HepG2 (cell line): ENCODE results near the gene AHSG. TPM values are rescaled to one million over a fixed set of nuclear protein-coding genes. Genes with fewer than 3 reads are reported as not detected.
A peak's percentile ranks its signal among the peaks of the same experiment; 100 is the strongest.

Experiments
- CCDC6 ChIP-seq: sonication (generic); formaldehyde crosslinking; IDR thresholded peaks from 2 replicates; pipeline ENCODE4 v1.8.1; 2022; ENCODE audit warnings: mild to moderate bottlenecking, missing genetic modification reagents, moderate library complexity
- EZH2 ChIP-seq: conservative IDR thresholded peaks from 2 replicates; pipeline ENCODE4 v1.6.1; 2012; ENCODE audit warnings: mild to moderate bottlenecking, low read depth, low read length, moderate library complexity
- ISX ChIP-seq: sonication (generic); formaldehyde crosslinking; conservative IDR thresholded peaks from 2 replicates; pipeline ENCODE4 v1.5.0; 2020; ENCODE audit warnings: missing genetic modification reagents
- PRMT3 ChIP-seq: sonication (generic); formaldehyde crosslinking; IDR thresholded peaks from 2 replicates; pipeline ENCODE4 v1.8.1; 2022; ENCODE audit warnings: low read depth, mild to moderate bottlenecking, moderate library complexity, missing genetic modification reagents, borderline replicate concordance
- RFX1 ChIP-seq: fragments of 450-650 bp; IDR thresholded peaks from 2 replicates; pipeline ENCODE4 v1.6.1; 2017
- SP140L ChIP-seq: sonication (generic); formaldehyde crosslinking; IDR thresholded peaks from 2 replicates; pipeline ENCODE4 v1.4.0; 2020; ENCODE audit warnings: missing genetic modification reagents, borderline replicate concordance
- TRIM24 ChIP-seq: sonication (generic); formaldehyde crosslinking; IDR thresholded peaks from 2 replicates; pipeline ENCODE4 v1.8.0; 2022; ENCODE audit warnings: mild to moderate bottlenecking, missing genetic modification reagents
- YEATS2 ChIP-seq: sonication (generic); formaldehyde crosslinking; IDR thresholded peaks from 2 replicates; pipeline ENCODE4 v1.4.0; 2020; ENCODE audit warnings: missing genetic modification reagents, borderline replicate concordance
- ZMYM4 ChIP-seq: sonication (generic); formaldehyde crosslinking; IDR thresholded peaks from 2 replicates; pipeline ENCODE4 v1.8.1; 2023; ENCODE audit warnings: mild to moderate bottlenecking, missing genetic modification reagents
- ZNF331 ChIP-seq: sonication (generic); formaldehyde crosslinking; IDR thresholded peaks from 2 replicates; pipeline ENCODE4 v1.4.0; 2020; ENCODE audit warnings: missing genetic modification reagents
- ZNF468 ChIP-seq: sonication (generic); formaldehyde crosslinking; IDR thresholded peaks from 2 replicates; pipeline ENCODE4 v1.8.0; 2022; ENCODE audit warnings: mild to moderate bottlenecking, moderate library complexity, missing genetic modification reagents
- ZNF557 ChIP-seq: sonication (generic); formaldehyde crosslinking; IDR thresholded peaks from 2 replicates; pipeline ENCODE4 v1.4.0; 2020; ENCODE audit warnings: missing genetic modification reagents
- ZNF577 ChIP-seq: sonication (generic); formaldehyde crosslinking; IDR thresholded peaks from 2 replicates; pipeline ENCODE4 v1.4.0; 2020; ENCODE audit warnings: mild to moderate bottlenecking, low read depth, missing genetic modification reagents, borderline replicate concordance
- ZNF709 ChIP-seq: sonication (generic); formaldehyde crosslinking; IDR thresholded peaks from 2 replicates; pipeline ENCODE4 v1.5.0; 2020; ENCODE audit warnings: mild to moderate bottlenecking, missing genetic modification reagents
- ZNF772 ChIP-seq: sonication (generic); formaldehyde crosslinking; IDR thresholded peaks from 2 replicates; pipeline ENCODE4 v1.5.0; 2020; ENCODE audit warnings: mild to moderate bottlenecking, missing genetic modification reagents
- polyA plus RNA-seq, 8 experiments: library from polyadenylated mRNA; depleted of rRNA in 3 of 8; stranded (reverse) in 7 of 8; unstranded in 1 of 8; fragments of >200 nt; fragmentation: Illumina TruSeq in 4 of 8; extraction: Trizol in 4 of 8; gene quantifications; 2 replicates each; pipeline versions ENCODE4 v1.2.1 to v1.2.3, GENCODE V29; 2011 to 2016; ENCODE audit warnings: low read depth in 4 of 8, missing spikeins in 1 of 8, mixed read lengths in 1 of 8; ENCODE audit not compliant: insufficient read depth in 1 of 8
- total RNA-seq, 5 experiments: library from RNA; depleted of rRNA; stranded (reverse); fragments of >200 nt; fragmentation: Illumina TruSeq; extraction: Trizol; gene quantifications; 2 replicates each; pipeline ENCODE4 v1.2.3, GENCODE V29; 2016; ENCODE audit warnings: low read depth in 1 of 5
- TF ChIP-seq, protein P1 (sequence below): sonication (generic); formaldehyde crosslinking; IDR thresholded peaks from 2 replicates; pipeline ENCODE4 v1.5.1; 2020; ENCODE audit warnings: mild to moderate bottlenecking, missing genetic modification reagents
- TF ChIP-seq, protein P2 (sequence below): sonication (generic); formaldehyde crosslinking; IDR thresholded peaks from 2 replicates; pipeline ENCODE4 v1.4.0; 2020; ENCODE audit warnings: low read depth, mild to moderate bottlenecking, missing genetic modification reagents
- TF ChIP-seq, protein P3 (sequence below): IDR thresholded peaks from 2 replicates; pipeline ENCODE4 v1.6.1; 2016; ENCODE audit warnings: missing biosample characterization, missing genetic modification reagents, low read depth
- TF ChIP-seq, protein P4 (sequence below): sonication (generic); formaldehyde crosslinking; IDR thresholded peaks from 2 replicates; pipeline ENCODE4 v1.4.0; 2020; ENCODE audit warnings: missing genetic modification reagents
- TF ChIP-seq, protein P5 (sequence below): sonication (generic); formaldehyde crosslinking; IDR thresholded peaks from 2 replicates; pipeline ENCODE4 v1.4.0; 2020; ENCODE audit warnings: missing genetic modification reagents, borderline replicate concordance

Gene AHSG
- total and polyA plus RNA-seq, 2 of the 13 experiments (the other 11 are each of a cell fraction or from before 2014, with no cell fraction given) = 2,043 to 19,152 TPM

DNA sequence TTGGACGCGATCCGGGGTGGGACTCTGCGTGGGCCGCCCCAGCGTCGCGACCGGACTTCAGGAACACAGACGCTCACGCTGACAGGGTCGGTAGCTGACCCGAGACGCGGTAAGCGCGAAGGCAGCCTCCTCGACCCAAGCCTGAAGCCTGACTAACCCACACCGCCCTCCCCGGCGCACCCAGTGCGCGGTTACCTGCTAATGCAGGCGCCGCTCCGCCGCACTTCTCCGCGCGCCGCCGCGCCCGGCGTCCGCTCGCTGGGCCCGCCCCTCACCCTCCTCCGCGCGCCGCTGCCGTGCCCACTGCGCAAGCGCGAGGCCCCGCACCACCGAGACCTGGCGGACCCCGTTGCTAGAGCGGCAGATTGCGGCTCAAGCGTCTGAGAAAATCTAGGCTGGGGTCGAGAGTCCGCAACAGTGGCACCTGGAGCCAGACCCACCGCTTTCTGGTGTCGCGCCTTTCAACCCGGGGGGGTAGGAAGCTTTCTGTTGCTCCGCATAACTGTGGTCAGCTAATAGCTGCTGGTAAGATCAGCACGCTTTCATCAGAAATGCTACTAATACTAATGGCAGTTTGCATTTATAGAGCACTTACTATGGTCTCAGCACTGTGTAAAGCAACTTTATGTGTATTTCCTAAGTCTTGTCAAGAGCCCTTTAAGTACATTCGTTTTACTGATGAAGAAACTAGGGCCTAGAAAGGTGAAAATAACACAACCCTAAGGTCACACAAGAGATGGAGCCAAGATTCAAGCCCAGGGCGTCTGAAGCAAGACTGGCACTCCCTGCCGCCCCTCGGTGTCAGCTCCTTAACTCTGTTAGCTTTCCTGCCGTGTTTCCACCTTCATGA is 45.6 kb upstream of the AHSG start, which contains the start of gene TBCCD1 (continued):
- TF ChIP-seq, protein P1, sequence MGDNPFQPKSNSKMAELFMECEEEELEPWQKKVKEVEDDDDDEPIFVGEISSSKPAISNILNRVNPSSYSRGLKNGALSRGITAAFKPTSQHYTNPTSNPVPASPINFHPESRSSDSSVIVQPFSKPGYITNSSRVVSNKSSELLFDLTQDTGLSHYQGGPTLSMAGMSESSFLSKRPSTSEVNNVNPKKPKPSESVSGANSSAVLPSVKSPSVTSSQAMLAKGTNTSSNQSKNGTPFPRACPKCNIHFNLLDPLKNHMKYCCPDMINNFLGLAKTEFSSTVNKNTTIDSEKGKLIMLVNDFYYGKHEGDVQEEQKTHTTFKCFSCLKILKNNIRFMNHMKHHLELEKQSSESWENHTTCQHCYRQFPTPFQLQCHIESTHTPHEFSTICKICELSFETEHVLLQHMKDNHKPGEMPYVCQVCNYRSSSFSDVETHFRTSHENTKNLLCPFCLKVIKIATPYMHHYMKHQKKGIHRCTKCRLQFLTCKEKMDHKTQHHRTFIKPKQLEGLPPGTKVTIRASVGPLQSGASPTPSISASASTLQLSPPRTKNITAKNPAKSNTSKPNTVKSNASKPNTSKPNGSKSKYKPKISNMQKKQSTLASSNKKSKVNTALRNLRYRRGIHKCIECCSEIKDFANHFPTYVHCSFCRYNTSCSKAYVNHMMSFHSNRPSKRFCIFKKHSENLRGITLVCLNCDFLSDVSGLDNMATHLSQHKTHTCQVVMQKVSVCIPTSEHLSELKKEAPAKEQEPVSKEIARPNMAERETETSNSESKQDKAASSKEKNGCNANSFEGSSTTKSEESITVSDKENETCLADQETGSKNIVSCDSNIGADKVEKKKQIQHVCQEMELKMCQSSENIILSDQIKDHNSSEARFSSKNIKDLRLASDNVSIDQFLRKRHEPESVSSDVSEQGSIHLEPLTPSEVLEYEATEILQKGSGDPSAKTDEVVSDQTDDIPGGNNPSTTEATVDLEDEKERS (CRISPR knock-in tag) = no peak
- TF ChIP-seq, protein P2, sequence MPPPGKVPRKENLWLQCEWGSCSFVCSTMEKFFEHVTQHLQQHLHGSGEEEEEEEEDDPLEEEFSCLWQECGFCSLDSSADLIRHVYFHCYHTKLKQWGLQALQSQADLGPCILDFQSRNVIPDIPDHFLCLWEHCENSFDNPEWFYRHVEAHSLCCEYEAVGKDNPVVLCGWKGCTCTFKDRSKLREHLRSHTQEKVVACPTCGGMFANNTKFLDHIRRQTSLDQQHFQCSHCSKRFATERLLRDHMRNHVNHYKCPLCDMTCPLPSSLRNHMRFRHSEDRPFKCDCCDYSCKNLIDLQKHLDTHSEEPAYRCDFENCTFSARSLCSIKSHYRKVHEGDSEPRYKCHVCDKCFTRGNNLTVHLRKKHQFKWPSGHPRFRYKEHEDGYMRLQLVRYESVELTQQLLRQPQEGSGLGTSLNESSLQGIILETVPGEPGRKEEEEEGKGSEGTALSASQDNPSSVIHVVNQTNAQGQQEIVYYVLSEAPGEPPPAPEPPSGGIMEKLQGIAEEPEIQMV (CRISPR knock-in tag) = peak; percentile 96
- TF ChIP-seq PRMT3 (CRISPR knock-in tag) (peak; percentile 71; the same call in 1 of the 2 replicates), ZNF557 (no peak), SP140L (CRISPR knock-in tag) (0 out of 2 replicates have a peak, but pooled peaks have one; percentile 50), ZNF331 (CRISPR knock-in tag) (0 out of 2 replicates have a peak, but pooled peaks have one; percentile 65), EZH2 (no peak), RFX1 (no peak), ISX (CRISPR knock-in tag) (0 out of 2 replicates have a peak, but pooled peaks have one; percentile 28), YEATS2 (CRISPR knock-in tag) (peak; percentile 87), ZNF468 (no peak), ZNF772 (CRISPR knock-in tag) (peak; percentile 59; the same call in 1 of the 2 replicates), TRIM24 (CRISPR knock-in tag) (no peak), ZMYM4 (CRISPR knock-in tag) (no peak; the same call in 1 of the 2 replicates), ZNF577 (no peak), CCDC6 (CRISPR knock-in tag) (peak; percentile 91), ZNF709 (CRISPR knock-in tag) (peak; percentile 78; the same call in 1 of the 2 replicates)
- TF ChIP-seq, protein P3, sequence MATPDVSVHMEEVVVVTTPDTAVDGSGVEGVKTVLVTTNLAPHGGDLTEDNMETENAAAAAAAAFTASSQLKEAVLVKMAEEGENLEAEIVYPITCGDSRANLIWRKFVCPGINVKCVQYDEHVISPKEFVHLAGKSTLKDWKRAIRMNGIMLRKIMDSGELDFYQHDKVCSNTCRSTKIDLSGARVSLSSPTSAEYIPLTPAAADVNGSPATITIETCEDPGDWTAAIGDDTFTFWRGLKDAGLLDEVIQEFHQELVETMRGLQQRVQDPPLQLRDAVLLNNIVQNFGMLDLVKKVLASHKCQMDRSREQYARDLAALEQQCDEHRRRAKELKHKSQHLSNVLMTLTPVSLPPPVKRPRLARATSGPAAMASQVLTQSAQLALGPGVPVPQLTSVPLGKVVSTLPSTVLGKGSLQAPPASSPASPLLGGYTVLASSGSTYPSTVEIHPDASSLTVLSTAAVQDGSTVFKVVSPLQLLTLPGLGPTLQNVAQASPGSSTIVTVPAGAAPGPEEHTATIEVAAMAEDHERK (CRISPR knock-in tag) = no peak; the same call in 1 of the 2 replicates
- TF ChIP-seq, protein P4, sequence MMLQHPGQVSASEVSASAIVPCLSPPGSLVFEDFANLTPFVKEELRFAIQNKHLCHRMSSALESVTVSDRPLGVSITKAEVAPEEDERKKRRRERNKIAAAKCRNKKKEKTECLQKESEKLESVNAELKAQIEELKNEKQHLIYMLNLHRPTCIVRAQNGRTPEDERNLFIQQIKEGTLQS (CRISPR knock-in tag) = no peak
- TF ChIP-seq, protein P5, sequence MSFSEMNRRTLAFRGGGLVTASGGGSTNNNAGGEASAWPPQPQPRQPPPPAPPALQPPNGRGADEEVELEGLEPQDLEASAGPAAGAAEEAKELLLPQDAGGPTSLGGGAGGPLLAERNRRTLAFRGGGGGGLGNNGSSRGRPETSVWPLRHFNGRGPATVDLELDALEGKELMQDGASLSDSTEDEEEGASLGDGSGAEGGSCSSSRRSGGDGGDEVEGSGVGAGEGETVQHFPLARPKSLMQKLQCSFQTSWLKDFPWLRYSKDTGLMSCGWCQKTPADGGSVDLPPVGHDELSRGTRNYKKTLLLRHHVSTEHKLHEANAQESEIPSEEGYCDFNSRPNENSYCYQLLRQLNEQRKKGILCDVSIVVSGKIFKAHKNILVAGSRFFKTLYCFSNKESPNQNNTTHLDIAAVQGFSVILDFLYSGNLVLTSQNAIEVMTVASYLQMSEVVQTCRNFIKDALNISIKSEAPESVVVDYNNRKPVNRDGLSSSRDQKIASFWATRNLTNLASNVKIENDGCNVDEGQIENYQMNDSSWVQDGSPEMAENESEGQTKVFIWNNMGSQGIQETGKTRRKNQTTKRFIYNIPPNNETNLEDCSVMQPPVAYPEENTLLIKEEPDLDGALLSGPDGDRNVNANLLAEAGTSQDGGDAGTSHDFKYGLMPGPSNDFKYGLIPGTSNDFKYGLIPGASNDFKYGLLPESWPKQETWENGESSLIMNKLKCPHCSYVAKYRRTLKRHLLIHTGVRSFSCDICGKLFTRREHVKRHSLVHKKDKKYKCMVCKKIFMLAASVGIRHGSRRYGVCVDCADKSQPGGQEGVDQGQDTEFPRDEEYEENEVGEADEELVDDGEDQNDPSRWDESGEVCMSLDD (CRISPR knock-in tag) = peak; percentile 24; the same call in 1 of the 2 replicates
